ENCODE results near the gene COL24A1. TPM values are rescaled to one million over a fixed set of nuclear protein-coding genes. Genes with fewer than 3 reads are reported as not detected.
A peak's percentile ranks its signal among the peaks of the same experiment; 100 is the strongest.

Gene COL24A1
- total and polyA plus RNA-seq, 2 of the 13 experiments (the other 11 are each of a cell fraction or from before 2014, with no cell fraction given), result 0.04 to 0.13 TPM

- TF ChIP-seq FOXJ3 (CRISPR knock-in tag; IDR thresholded peaks at IDR 0.05; ENCODE audit: borderline replicate concordance), result peak; percentile 59; the same call in 1 of the 2 replicates
- no peak for TF ChIP-seq NR1H2 (CRISPR knock-in tag; IDR thresholded peaks at IDR 0.05; ENCODE audit: borderline replicate concordance, low read depth)
- TF ChIP-seq HDAC1 (CRISPR knock-in tag; IDR thresholded peaks at IDR 0.05), result peak; percentile 96
- no peak for TF ChIP-seq ZNF17 (CRISPR knock-in tag; IDR thresholded peaks at IDR 0.05)
- no peak for TF ChIP-seq FOXM1 (CRISPR knock-in tag; IDR thresholded peaks at IDR 0.05)
- peak; percentile 99 for TF ChIP-seq SAP130 (CRISPR knock-in tag; IDR thresholded peaks at IDR 0.05; ENCODE audit: low read depth)
- TF ChIP-seq CEBPZ (IDR thresholded peaks at IDR 0.05; ENCODE audit: low read length), result no peak
- TF ChIP-seq CSRNP1 (CRISPR knock-in tag; IDR thresholded peaks at IDR 0.05), result 0 out of 2 replicates have a peak, but pooled peaks have one; percentile 48
- TF ChIP-seq AKNA (CRISPR knock-in tag; IDR thresholded peaks at IDR 0.05; ENCODE audit: borderline replicate concordance), result 0 out of 2 replicates have a peak, but pooled peaks have one; percentile 24
- TF ChIP-seq HHEX (CRISPR knock-in tag; IDR thresholded peaks at IDR 0.05), result 0 out of 2 replicates have a peak, but pooled peaks have one; percentile 6
- peak; percentile 96 for TF ChIP-seq MYC (CRISPR knock-in tag; IDR thresholded peaks at IDR 0.05; ENCODE audit: borderline replicate concordance)
- TF ChIP-seq ATF1 (CRISPR knock-in tag; IDR thresholded peaks at IDR 0.05), result peak; percentile 77
- TF ChIP-seq SIN3B (IDR thresholded peaks at IDR 0.05; ENCODE audit: low read length), result no peak
- peak; percentile 36; the same call in 1 of the 2 replicates for TF ChIP-seq MIER2 (CRISPR knock-in tag; IDR thresholded peaks at IDR 0.05)
- no peak for TF ChIP-seq ATF3 (CRISPR knock-in tag; IDR thresholded peaks at IDR 0.05)
- TF ChIP-seq HNRNPH1 (optimal IDR thresholded peaks at IDR 0.05; ENCODE audit: low read depth, low read length), result no peak
- no peak for TF ChIP-seq HNF4G (IDR thresholded peaks at IDR 0.05; ENCODE audit: borderline replicate concordance, low read depth, low read length)
- TF ChIP-seq HNF4G (CRISPR knock-in tag; IDR thresholded peaks at IDR 0.05; ENCODE audit: borderline replicate concordance, low read depth), result peak; percentile 42; the same call in 1 of the 2 replicates
- peak; percentile 87 for TF ChIP-seq ZSCAN31 (CRISPR knock-in tag; IDR thresholded peaks at IDR 0.05; ENCODE audit: low read depth)
- TF ChIP-seq NFKBIZ (CRISPR knock-in tag; IDR thresholded peaks at IDR 0.05), result peak; percentile 28; the same call in 1 of the 2 replicates
Measured at GRCh38 chr1:85707990-85708828, 448.4 kb downstream of the COL24A1 start, which contains the start of gene ZNHIT6 (continued).
